GM21381 (cell line): Measurements from ENCODE around the gene PRLR.

ENCODE experiments used
- ATAC-seq: cut with Tn5 transposase; IDR thresholded peaks from one replicate; pipeline ENCODE4 v1.9.1; 2021; ENCODE audit warnings: mild to moderate bottlenecking, moderate library complexity; ENCODE audit not compliant: unreplicated experiment

Gene PRLR

GRCh38 chr5:35009657-35010056 is 220.6 kb downstream of the PRLR start:
- ATAC-seq, result no peak

DNA sequence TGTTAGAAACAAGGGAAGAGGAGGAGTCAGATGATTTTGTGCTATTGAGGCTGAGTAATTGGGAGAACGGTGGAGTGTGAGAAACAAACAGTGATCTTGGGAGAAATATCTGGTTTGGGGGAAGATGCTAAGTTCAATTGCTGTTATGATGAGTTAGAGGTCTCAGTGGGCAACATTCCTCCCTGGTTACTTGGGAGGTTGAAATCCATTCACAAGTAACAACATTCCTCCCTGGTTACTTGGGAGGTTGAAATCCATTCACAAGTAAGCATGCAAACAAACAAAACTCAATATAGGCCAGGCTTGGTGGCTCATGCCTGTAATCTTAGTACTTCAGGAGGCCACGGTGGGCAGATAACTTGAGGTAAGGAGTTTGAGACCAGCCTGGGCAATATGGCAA is 221.3 kb downstream of the PRLR start:
- ATAC-seq, result no peak

GRCh38 chr5:35004771-35005170 is 225.5 kb downstream of the PRLR start:
- no peak for ATAC-seq

GRCh38 chr5:35004200-35004599 is 226.1 kb downstream of the PRLR start:
- no peak for ATAC-seq

GRCh38 chr5:35003018-35003957 is 227.0 kb downstream of the PRLR start:
- peak; percentile 79 for ATAC-seq

- no peak for ATAC-seq
Measured at GRCh38 chr5:35002459-35002858, 227.8 kb downstream of the PRLR start.

GRCh38 chr5:35001842-35002241 is 228.4 kb downstream of the PRLR start:
- no peak for ATAC-seq
